T-helper 2 cell treated with Interferon-gamma antibody and Interleukin-4, amounts not matched to agents 100 ng/mL and 5 ng/mL, for 36 hours (primary cell): ENCODE data around the gene MUC4. TPM values are rescaled to one million over a fixed set of nuclear protein-coding genes. Genes with fewer than 3 reads are reported as not detected.
"Not testable (repeated sequence)": the region's sequence is repeated elsewhere in the genome, so short reads cannot be mapped to it uniquely, and the experiment has no call there.

ENCODE experiments used
- intact Hi-C: fragments of 100-400 bp; cut with micrococcal nuclease; formaldehyde crosslinking; loops from one replicate; pipeline ENCODE4 v1.15.1; 2023
- total RNA-seq: library from RNA; stranded (reverse); gene quantifications from 2 replicates; pipeline ENCODE4 v1.2.3, GENCODE V29; 2022

Gene MUC4
- total RNA-seq, 1 donor from 2014 or later = 0.34 TPM

DNA sequence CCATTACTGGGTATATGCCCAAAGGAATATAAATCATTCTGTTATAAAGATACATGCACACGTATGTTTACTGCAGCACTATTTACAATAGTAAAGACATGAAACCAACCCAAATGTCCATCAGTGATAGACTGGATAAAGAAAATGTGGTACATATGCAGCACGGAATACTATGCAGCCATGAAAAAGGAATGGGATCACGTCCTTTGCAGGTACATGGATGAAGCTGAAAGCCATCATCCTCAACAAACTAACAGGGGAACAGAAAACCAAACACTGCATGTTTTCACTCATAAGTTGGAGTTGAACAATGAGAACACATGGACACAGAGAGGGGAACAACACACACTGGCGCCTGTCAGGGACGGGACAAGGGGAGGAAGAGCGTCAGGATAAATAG is 19.1 kb downstream of the MUC4 start:
- intact Hi-C loops = not testable (repeated sequence)

DNA sequence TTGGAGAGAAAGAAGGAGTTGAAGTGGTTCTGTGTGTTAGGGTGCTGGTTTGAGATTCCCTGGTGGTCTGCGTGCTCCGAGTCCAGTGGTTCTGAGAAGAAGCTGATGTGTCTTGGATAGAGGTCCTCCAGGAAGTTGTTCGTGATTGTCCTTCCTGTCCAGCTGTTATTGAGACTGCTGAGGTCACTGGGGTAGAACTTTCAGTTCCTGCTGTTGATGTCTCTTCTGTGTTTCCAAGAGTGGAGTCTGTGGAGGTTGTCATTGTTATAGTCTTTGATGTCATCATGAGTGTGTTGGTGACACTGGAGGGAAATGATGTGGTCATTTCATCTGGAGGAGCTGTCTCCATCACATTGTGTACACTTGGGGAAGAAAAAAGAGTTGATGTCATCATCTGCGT is 20.8 kb downstream of the MUC4 start:
- intact Hi-C loops = no loop called here

GRCh38 chr3:195788711-195789581 is 22.8 kb downstream of the MUC4 start:
- intact Hi-C loops = no loop called here

- intact Hi-C loops = not testable (repeated sequence)
These were observed 25.8 kb downstream of the MUC4 start for GRCh38 chr3:195785781-195786405.

DNA sequence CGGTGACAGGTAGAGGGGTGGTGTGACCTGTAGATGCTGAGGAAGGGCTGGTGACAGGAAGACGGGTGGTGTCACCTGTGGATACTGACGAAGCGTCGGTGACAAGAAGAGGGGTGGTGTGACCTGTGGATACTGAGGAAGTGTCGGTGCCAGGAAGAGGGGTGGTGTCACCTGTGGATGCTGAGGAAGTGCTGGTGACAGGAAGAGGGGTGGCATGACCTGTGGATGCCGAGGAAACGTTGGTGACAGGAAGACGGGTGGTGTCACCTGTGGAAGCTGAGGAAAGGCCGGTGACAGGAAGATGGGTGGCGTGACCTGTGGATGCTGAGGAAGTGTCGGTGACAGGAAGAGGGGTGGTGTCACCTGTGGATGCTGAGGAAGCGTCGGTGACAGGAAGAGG is 27.7 kb downstream of the MUC4 start:
- intact Hi-C loops = not testable (repeated sequence)

DNA sequence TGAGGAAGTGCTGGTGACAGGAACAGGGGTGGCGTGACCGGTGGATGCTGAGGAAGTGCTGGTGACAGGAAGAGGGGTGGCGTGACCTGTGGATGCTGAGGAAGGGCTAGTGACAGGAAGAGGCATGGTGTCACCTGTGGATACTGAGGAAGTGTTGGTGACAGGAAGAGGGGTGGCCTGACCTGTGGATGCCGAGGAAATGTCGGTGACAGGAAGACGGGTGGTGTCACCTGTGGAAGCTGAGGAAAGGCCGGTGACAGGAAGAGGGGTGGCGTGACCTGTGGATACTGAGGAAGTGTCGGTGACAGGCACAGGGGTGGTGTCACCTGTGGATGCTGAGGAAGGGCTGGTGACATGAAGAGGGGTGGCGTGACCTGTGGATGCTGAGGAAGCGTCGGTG is 30.5 kb downstream of the MUC4 start:
- intact Hi-C loops = not testable (repeated sequence)

- intact Hi-C loops = no loop called here
These were observed 33.8 kb downstream of the MUC4 start for GRCh38 chr3:195777975-195778374.

- intact Hi-C loops = no loop called here
These were observed 36.8 kb downstream of the MUC4 start for GRCh38 chr3:195774917-195775316.

GRCh38 chr3:195773956-195774537 is 37.7 kb downstream of the MUC4 start:
- intact Hi-C loops = no loop called here

DNA sequence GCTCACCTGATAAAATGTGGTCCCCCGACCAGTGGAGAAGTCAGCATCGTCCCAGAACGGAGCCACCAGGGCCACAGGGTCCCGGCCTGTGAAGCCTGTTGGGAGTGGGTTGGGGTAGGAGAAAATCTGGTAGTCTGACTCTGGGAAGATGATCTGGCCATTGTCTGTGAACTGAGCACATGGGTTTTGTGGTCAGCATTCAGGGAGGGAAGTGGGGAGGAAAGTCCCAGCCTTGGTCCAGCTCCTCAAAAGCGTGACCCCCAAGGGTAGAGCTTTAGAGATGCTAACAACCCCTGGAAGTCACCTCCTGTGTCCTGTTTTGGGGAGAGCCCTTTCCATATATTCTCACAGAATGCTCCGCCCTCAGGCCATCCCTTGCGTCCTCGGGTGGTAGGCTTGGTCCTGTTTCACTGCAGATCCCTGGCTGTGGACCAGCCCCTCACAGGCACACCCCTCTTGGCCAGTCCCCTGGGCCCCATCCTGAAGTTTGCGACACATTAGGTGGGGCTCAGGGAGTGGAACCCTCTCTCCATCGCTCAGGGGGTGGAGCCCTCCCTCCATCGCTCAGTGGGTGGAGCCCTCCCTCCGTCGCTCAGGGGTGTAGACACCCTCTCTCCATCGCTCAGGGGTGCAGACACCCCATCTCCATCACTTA is 40.0 kb downstream of the MUC4 start:
- intact Hi-C loops = no loop called here

GRCh38 chr3:195770841-195771645 is 40.7 kb downstream of the MUC4 start:
- intact Hi-C loops = not testable (repeated sequence)

DNA sequence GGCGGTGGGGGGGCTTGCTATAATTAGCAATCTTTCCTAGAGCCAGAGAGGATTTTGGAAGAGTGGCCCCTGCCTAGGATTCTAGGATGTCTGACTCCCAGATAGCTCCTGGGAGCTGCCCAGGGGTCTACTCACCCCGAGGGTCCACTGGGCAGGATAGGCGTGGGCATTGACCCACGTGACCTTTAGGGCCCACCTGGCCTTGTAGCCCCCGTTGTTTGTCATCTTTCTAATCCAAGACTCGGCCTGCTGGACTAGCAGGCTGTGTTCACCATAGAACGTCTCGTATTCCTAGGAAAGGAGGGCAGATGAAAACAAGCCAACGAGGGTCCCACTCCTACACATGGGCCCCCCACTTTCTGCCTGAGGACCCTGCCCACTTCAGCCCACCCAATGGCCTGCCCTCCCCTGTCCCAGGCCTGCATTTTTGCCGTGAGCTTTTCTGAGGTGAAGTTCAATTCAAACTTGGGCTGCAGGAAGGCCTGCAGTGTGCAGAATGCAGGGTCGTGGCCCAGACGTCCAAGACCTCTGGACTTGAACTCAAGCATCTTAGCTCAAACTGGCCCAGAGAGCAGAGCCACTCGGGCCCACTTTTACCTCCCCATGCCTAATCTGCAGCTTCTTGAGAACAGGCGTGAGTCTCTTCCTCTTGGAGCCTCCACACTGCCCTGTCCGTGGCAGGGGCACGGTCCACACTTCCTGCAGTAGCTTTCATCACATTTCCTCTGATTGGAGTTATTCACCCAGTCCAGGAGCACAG is 41.5 kb downstream of the MUC4 start:
- intact Hi-C loops = no loop called here

GRCh38 chr3:195769551-195769950 is 42.2 kb downstream of the MUC4 start:
- intact Hi-C loops = no loop called here

GRCh38 chr3:195768831-195769303 is 42.9 kb downstream of the MUC4 start:
- intact Hi-C loops = no loop called here

DNA sequence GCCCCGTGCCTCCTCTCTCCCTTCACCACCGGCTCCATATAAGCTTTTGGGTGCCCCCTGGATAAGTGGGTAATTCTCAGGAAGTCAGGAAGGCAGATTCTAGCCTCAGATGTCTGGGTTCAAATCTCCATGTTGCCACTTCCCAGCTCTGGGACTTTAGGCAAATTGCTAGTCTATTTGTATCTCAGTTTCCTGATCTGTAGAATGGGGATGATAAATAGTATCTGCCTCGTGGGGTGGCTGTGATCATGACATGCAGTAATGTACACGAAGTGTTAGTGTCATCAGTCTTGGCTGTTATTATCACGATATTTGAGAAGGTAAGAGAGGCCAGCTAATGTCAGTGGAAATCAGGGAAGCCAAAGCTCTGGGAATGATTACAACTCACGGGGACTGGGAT is 43.3 kb downstream of the MUC4 start:
- intact Hi-C loops = no loop called here

GRCh38 chr3:195767792-195768191 is 43.9 kb downstream of the MUC4 start:
- intact Hi-C loops = no loop called here

GRCh38 chr3:195766671-195767070 is 45.1 kb downstream of the MUC4 start:
- intact Hi-C loops = no loop called here

DNA sequence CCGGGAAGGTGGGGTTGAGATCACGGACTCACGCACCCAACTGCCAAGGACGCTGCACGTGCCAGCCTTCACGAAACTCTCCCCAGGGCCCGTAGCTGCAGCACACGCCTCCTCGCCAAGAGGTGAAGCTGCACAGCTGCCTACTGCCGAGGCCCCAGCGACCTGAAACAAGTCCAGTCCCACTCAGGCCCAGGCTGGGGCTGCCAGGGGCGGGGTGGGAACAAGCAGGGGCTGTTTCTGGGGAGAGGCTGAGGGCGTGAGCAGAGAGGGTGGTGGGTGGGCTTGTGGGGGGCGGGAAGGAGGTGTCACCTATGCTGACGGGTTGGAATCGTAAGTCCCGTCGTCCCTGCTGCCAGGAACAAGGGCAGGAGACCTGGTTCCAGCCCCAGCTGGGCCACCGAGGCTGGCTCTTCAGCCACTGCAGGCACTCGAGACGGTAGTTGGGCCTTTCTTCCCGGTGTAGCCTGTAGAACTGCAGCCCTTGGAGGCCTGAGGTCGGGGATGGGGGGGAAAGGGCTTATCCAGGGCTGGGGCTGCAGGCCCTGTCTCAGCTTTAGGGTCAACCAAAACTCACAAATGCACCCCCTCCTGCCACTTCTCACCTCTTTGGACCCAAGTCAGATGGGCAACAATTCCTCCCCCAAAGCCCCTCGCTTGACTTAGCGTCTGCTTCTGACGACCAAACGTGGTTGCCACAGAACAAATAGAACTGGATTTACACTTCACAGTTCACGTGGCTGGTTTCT is 46.6 kb downstream of the MUC4 start:
- intact Hi-C loops = no loop called here
